OCI-LY3 (cell line): Measurements from ENCODE around the gene ELOVL7.

Experiments used
- EZH2phosphoT487 ChIP-seq: fragments of 200-600 bp; shearing (Covaris generic); IDR thresholded peaks from 2 replicates; pipeline ENCODE4 v1.6.1; 2018; ENCODE audit warnings: antibody characterized with exemption, mixed run types, low read depth
- TF ChIP-seq, protein P1 (sequence below): fragments of 200-600, 300-600 bp; sonication (generic); IDR thresholded peaks from 2 replicates; pipeline ENCODE4 v1.5.1; 2014; ENCODE audit warnings: antibody characterized with exemption, low read length, low read depth

DNA sequence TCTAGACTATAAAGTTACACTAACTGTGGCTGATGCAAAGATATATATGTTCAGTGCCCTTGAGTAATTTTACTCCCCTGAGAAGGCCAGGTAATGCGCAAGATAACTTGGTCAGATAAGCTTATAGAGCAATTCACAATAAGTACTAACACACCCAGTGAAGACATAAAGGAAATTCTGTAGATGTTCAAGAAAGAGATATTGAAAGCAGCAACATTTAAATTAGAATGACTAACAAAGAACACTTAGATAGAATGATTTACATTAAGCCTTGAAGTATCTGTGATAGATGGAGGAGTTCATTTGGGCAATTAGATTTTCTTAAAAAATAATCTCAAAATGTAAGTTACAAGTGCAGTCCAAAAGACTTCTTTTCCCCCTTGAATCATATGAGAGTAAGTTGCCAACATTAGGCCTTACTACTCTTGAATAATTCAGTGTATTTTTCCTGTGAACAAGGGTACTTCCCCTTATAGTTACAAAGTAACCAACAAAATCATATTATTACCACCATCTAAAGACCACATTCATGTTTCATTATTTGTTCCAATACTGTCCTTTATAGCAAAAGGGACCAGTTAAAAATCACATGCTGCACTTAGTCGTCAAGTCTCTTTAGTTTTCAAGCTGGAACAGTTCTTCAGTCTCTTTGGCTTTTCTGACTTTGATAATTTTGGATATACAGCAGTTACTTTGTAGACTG, 44.4 kb upstream of the ELOVL7 start:
- TF ChIP-seq, protein P1, sequence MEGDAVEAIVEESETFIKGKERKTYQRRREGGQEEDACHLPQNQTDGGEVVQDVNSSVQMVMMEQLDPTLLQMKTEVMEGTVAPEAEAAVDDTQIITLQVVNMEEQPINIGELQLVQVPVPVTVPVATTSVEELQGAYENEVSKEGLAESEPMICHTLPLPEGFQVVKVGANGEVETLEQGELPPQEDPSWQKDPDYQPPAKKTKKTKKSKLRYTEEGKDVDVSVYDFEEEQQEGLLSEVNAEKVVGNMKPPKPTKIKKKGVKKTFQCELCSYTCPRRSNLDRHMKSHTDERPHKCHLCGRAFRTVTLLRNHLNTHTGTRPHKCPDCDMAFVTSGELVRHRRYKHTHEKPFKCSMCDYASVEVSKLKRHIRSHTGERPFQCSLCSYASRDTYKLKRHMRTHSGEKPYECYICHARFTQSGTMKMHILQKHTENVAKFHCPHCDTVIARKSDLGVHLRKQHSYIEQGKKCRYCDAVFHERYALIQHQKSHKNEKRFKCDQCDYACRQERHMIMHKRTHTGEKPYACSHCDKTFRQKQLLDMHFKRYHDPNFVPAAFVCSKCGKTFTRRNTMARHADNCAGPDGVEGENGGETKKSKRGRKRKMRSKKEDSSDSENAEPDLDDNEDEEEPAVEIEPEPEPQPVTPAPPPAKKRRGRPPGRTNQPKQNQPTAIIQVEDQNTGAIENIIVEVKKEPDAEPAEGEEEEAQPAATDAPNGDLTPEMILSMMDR, result no peak
- TF ChIP-seq EZH2phosphoT487, result no peak
